Spinal cord (tissue), 10 donors: ENCODE data around the gene POGZ. TPM values are rescaled to one million over a fixed set of nuclear protein-coding genes. Genes with fewer than 3 reads are reported as not detected.

Source experiments
- DNase-seq, 6 donors: peaks; one replicate each; pipeline versions ENCODE4 v3.0.0 to v3.0.0-alpha.2; 2013 to 2015; ENCODE audit warnings: low spot score in 6 of 6, low read depth in 4 of 6
- H3K27ac ChIP-seq: one replicate; pipeline ENCODE4 v1.5.1; 2013; ENCODE audit warnings: low read depth, low read length, control low read depth
- H3K27me3 ChIP-seq: one replicate; pipeline ENCODE4 v1.6.1; 2013; ENCODE audit warnings: low read length; ENCODE audit not compliant: control insufficient read depth, insufficient read depth
- H3K36me3 ChIP-seq: one replicate; pipeline ENCODE4 v1.6.1; 2013; ENCODE audit warnings: low read length; ENCODE audit not compliant: control insufficient read depth, insufficient read depth
- H3K4me1 ChIP-seq: one replicate; pipeline ENCODE4 v1.6.1; 2013; ENCODE audit warnings: low read length; ENCODE audit not compliant: control insufficient read depth, insufficient read depth
- H3K4me3 ChIP-seq: one replicate; pipeline ENCODE4 v1.5.1; 2013; ENCODE audit warnings: low read depth, low read length, control low read depth
- H3K9me3 ChIP-seq: one replicate; pipeline ENCODE4 v1.6.1; 2013; ENCODE audit warnings: low read length; ENCODE audit not compliant: control insufficient read depth, insufficient read depth
- WGBS: methylation state at CpG from one replicate; pipeline ENCODE4 v1.1.5; 2013; ENCODE audit warnings: missing lambda C conversion rate; ENCODE audit not compliant: insufficient coverage; 5-methylcytosine and 5-hydroxymethylcytosine counted together
- long read RNA-seq, 4 donors: transcript quantifications; one replicate each; lab custom pipeline, GENCODE V29; 2026
- polyA plus RNA-seq, 2 donors: library from polyadenylated mRNA; unstranded; fragments of 120-200 nt; gene quantifications; one replicate each; pipeline ENCODE4 v1.2.1, GENCODE V29; 2013; ENCODE audit not compliant: insufficient read length in 2 of 2
- total RNA-seq, 2 donors: library from RNA; depleted of rRNA in 1 of 2; stranded (reverse); fragments of 120-200 nt in 1 of 2; fragments of >200 nt in 1 of 2; gene quantifications; one replicate each; pipeline versions ENCODE4 v1.2.3 to v1.2.4, GENCODE V29; 2013 to 2014
- donor health status: healthy.

POGZ gene, protein sequence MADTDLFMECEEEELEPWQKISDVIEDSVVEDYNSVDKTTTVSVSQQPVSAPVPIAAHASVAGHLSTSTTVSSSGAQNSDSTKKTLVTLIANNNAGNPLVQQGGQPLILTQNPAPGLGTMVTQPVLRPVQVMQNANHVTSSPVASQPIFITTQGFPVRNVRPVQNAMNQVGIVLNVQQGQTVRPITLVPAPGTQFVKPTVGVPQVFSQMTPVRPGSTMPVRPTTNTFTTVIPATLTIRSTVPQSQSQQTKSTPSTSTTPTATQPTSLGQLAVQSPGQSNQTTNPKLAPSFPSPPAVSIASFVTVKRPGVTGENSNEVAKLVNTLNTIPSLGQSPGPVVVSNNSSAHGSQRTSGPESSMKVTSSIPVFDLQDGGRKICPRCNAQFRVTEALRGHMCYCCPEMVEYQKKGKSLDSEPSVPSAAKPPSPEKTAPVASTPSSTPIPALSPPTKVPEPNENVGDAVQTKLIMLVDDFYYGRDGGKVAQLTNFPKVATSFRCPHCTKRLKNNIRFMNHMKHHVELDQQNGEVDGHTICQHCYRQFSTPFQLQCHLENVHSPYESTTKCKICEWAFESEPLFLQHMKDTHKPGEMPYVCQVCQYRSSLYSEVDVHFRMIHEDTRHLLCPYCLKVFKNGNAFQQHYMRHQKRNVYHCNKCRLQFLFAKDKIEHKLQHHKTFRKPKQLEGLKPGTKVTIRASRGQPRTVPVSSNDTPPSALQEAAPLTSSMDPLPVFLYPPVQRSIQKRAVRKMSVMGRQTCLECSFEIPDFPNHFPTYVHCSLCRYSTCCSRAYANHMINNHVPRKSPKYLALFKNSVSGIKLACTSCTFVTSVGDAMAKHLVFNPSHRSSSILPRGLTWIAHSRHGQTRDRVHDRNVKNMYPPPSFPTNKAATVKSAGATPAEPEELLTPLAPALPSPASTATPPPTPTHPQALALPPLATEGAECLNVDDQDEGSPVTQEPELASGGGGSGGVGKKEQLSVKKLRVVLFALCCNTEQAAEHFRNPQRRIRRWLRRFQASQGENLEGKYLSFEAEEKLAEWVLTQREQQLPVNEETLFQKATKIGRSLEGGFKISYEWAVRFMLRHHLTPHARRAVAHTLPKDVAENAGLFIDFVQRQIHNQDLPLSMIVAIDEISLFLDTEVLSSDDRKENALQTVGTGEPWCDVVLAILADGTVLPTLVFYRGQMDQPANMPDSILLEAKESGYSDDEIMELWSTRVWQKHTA (N-terminal part only)
- total RNA-seq (10 to 100 TPM; 56.0 to 76.0 TPM), polyA plus RNA-seq (100 to 1,000 TPM in 1 of 2 donors, 10 to 100 TPM in 1; 86.3 to 102 TPM)
- long read RNA-seq, donor 1, full-length matches to known transcripts, result 4 of 31 reads
- long read RNA-seq, donor 1, partial matches to known transcripts, result 27 of 31 reads
- long read RNA-seq, donor 1, other reads (novel, unspliced or antisense), result 0 of 31 reads
- long read RNA-seq, donor 2, partial matches to known transcripts, result 0 of 1 reads
- long read RNA-seq, donor 2, other reads (novel, unspliced or antisense), result 0 of 1 reads
- long read RNA-seq, donor 3, partial matches to known transcripts, result 12 of 15 reads
- long read RNA-seq, donor 3, other reads (novel, unspliced or antisense), result 0 of 15 reads
- long read RNA-seq, donor 4, full-length matches to known transcripts, result 5 of 25 reads
- long read RNA-seq, donor 4, partial matches to known transcripts, result 20 of 25 reads
- long read RNA-seq, donor 4, other reads (novel, unspliced or antisense), result 0 of 25 reads

DNA sequence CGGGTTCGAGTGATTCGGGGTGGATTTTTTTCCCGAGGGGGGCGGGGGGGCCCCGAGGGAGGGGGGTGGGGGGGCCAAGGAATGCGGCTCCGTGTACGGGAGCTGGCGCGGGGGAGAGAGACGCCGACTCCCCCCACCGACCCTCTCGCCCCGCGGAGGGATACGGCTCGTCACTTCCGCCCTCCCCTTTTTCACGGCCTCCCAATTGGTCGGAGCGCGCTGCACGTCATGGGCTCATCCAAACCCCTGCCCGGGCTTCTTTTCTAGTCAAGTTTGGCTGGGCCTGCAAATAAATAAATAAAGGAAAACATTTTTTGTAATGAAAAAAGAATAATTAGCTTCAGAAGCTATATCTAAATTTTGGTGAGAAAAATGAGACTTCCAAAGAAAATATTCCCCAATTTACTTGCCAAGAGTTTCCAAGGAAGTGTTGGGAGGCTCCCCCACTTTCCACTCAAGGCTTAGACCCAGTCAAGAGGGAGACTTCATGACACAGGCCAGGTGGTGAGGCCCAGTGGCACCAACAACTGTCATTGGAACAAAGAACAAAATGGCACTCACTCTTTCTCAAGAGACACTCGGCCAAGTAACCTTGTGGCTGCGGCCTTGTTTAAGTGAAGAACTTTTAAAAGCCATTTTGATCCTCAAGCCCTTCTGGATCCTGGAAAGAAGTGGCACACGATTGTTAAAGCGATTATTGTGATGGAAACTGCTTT, at the start of gene POGZ:
POGZ (minus strand) TSS at position 164 of the 716 bp plus-strand sequence. CDS start 17,290 bp downstream, outside the sequence.
- Histone ChIP-seq H3K36me3 (no peaks in the 10 kb centered on the region), H3K27ac (peak within 1 kb of the TSS; percentile 92), H3K9me3 (no peaks in the 10 kb centered on the region), H3K27me3 (no peaks in the 10 kb centered on the region), H3K4me3 (peak within 1 kb of the TSS; percentile 62), H3K4me1 (peaks cover 8% of the 10 kb centered on the region)
- WGBS, result 14% methylated on average over 13 of the region's 30 CpGs
- peak; percentile 83 to 99 (median 92) for DNase-seq

DNA sequence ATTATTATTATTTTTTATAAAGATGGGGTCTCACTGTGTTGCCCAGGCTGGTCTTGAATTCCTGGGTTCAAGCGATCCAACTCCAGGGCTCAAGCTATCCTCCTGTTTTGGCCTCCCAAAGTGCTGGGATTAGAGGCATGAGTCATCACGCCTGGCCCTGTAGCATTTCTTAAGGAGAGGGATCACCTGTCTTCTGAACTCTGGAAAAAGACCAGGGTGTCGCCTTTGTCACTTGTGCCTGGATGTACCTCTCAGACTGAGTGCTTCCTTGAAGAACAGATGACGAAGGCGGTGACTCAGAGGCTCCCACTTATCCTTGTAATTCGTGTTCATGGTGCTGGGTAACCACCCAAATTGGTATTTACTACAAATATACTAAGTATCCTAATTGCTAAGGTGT, 49.5 kb upstream of the POGZ start:
- no peaks in the 10 kb centered on the region for H3K9me3 ChIP-seq
- no peak for DNase-seq
- H3K36me3 ChIP-seq, result no peaks in the 10 kb centered on the region
- no peak overlapping the region for H3K4me3 ChIP-seq
- WGBS, result 96% methylated on average over 4 of the region's 6 CpGs
- no peak overlapping the region for H3K27ac ChIP-seq
- H3K27me3 ChIP-seq, result peaks cover 8% of the 10 kb centered on the region
- peaks cover 19% of the 10 kb centered on the region for H3K4me1 ChIP-seq

DNA sequence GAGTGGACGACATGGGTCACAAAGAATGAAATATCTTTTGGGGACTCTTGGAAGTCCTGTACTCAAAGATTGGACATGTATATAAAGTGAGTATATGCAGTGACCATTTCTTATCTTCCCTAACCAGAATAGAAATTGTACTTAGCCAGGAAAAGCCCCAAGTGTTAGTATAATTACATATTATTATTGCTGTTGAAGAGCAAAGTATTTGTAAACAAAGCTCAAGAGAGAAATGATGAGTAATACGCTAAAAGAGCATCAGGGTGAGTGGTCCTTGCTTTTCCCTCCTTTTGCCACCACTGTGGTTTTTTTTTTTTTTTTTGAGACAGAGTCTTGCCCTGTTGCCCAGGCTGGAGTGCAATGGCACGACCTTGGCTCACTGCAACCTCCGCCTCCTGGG, 45.5 kb upstream of the POGZ start:
- Histone ChIP-seq H3K4me1 (no peaks in the 10 kb centered on the region), H3K36me3 (no peaks in the 10 kb centered on the region), H3K4me3 (no peak overlapping the region), H3K27ac (no peak overlapping the region), H3K27me3 (no peaks in the 10 kb centered on the region), H3K9me3 (no peaks in the 10 kb centered on the region)
- no peak for DNase-seq
- WGBS, result no CpG with 5 or more reads among the region's 4 CpGs

DNA sequence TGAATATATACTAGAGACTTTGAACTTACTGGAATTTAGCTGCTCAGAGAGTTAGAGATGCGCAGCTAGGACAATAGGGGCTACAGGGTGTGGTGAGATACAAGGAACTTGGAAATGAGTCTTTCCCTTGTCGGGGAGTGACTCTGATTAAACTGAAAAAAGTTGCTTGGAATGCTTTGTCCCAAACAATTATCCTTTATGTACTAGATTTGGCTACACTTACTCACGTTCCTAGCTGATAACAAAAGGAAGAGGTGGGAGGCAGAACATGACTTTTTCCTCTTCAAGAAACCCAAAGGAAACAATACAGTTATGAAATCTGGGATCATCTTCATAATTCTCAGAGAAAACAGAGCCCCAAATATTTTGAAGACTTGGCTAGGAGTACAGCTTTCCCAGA, 45.0 kb upstream of the POGZ start:
- H3K27ac ChIP-seq, result no peak overlapping the region
- H3K27me3 ChIP-seq, result no peaks in the 10 kb centered on the region
- H3K4me1 ChIP-seq, result no peaks in the 10 kb centered on the region
- H3K36me3 ChIP-seq, result no peaks in the 10 kb centered on the region
- DNase-seq, result no peak
- WGBS, result 100% methylated on average over 1 of the region's 3 CpGs
- H3K4me3 ChIP-seq, result no peak overlapping the region
- no peaks in the 10 kb centered on the region for H3K9me3 ChIP-seq

DNA sequence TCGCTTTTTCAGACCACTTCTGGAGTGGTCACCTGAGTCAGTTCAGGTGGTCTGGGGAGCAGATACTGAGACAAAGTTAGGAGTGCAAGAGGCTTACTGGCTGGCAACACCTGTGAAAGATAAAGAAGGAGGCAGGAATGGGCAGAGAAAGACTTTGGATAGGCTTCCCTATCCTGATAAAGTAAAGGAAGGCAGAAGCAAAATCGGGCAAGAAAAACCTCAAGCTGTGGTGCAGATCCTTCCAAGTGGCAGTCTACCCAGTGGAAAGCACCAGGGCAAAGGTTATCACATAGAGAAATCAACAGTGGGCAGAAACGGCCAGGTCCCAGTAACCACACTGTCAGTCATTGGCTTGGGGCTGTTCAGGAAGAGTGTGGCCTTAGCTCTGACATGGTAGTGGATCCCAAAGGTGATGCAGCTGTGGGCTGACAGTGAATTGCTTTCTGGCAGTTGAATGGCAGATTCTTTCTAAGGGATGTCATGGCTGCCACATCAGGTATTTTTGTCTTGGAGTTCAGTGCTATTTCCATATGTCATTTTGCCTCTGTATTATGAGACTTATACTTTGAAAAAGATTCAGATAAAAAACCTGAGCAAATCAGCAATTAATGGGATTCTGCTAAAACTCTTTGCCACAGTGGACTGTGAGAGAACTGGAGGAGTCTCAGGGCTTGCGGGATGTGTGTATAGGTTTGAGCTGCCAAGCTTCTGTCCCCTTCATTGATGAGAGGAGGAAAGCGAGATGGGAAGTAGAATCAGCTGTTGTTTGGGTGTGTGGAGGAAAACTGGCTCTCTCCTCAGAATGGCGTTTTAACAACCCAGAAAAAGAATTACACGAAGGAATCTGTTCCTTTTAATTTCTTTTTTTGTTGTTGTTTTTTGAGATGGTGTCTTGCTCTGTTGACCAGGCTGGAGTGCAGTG, 43.8 kb upstream of the POGZ start:
- Histone ChIP-seq H3K4me3 (no peak overlapping the region), H3K27ac (no peak overlapping the region), H3K36me3 (no peaks in the 10 kb centered on the region), H3K27me3 (no peaks in the 10 kb centered on the region), H3K9me3 (no peaks in the 10 kb centered on the region), H3K4me1 (no peaks in the 10 kb centered on the region)
- no peak for DNase-seq
- 65% methylated on average over 5 of the region's 7 CpGs for WGBS

DNA sequence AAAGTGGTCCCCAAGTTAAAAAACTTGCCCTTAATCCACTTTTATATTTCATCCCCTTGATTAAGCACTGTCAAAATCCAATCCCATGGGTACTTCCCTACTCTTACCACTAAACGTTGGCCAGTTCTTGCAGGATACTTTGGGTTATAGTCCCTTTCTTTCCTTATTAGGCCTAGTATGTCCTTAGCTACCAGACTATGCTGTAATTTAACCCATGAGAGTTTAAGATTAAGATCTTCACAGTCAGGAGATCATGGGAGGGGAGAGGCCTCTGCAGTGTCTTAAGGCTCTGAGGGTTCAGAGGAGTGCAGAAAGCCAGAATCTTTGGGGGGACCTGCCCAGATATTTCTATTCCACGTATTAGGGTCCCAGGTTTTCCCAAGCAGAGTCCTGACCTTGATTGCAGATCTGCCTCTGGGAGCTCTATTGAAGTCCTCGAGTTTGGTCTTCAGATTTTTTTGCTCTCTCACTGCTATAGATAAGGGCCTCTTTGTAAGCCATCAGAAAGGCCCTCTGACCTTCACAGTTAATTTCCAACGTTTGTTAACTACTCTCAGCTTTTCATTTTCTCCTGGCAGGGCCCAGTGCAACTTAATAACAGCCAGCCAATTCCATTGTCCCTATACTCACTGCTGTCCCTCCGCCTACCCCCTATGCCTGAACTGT, 42.9 kb upstream of the POGZ start:
- Histone ChIP-seq H3K36me3 (no peaks in the 10 kb centered on the region), H3K9me3 (no peaks in the 10 kb centered on the region), H3K27ac (no peak overlapping the region), H3K4me3 (no peak overlapping the region), H3K27me3 (no peaks in the 10 kb centered on the region), H3K4me1 (no peaks in the 10 kb centered on the region)
- WGBS, result 52% methylated on average over 5 of the region's 5 CpGs
- no peak for DNase-seq

DNA sequence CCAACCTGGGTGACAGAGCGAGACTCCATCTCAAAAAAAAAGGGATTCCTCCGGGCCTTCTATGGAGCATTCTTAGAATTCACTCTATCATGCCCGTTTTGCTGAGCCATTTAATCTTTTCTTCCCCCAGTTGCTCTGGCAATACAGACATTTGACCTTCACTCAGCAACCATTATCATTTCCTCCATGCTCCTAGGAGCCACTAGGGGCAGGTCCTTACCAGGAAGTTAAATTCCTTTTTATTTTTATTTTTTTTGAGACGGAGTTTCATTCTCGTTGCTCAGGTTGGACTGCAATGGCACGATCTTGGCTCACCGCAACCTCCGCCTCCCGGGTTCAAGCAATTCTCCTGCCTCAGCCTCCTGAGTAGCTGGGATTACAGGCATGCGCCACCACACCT, 42.2 kb upstream of the POGZ start:
- WGBS, result 69% methylated on average over 8 of the region's 10 CpGs
- no peak for DNase-seq

More for the DNA sequence above, 42.2 kb upstream of the POGZ start:
- no peaks in the 10 kb centered on the region for H3K4me1 ChIP-seq
- H3K27ac ChIP-seq, result no peak overlapping the region
- no peaks in the 10 kb centered on the region for H3K36me3 ChIP-seq
- H3K4me3 ChIP-seq, result no peak overlapping the region
- H3K27me3 ChIP-seq, result no peaks in the 10 kb centered on the region
- H3K9me3 ChIP-seq, result no peaks in the 10 kb centered on the region
